Right hindlimb (tissue), 1 donor: ENCODE measurements around the gene CLCF1.
"Not testable (repeated sequence)": the region's sequence is repeated elsewhere in the genome, so short reads cannot be mapped to it uniquely, and the experiment has no call there.

Experiments used
- DNase-seq: peaks from one replicate; pipeline ENCODE4 v3.0.0-alpha.2; 2018

The CLCF1 gene

GRCh38 chr11:67408437-67409200 is 35.2 kb upstream of the CLCF1 start:
- DNase-seq: no peak

GRCh38 chr11:67407688-67408163 is 34.3 kb upstream of the CLCF1 start:
- DNase-seq: no peak

DNA sequence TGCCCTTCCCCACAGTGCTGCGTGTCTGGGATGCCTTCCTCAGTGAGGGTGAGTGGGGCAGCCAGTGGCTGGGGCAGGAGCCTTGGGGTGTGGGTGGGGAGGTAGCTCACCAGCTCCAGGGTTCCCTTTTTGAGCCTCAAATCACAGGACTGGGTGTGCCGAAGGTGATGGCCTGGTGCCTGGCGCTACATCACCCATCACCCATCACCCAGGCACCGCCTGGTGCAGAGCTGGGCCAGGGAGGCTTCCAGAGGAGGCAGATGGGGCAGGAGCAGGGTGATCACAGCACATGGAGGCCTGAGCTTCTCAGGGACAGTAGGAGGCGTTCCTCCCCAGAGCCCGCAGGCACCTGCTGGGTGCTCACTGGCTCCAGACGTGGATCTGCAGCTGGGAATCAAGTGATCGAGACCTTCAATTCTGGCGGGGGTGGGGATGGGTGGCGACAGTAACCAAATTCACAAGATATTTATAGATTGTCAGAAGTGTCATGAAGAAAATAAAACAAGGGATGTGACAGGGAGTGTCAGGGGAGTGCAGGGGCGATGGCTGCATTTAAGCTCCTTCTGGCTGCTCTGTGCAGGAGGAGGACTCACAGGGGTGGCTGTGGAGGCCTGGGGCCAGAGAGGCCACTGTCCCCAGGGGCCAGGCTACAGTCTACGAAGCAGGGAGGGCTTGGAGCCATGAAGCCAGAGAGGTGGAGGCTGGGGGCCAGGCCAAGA is 33.7 kb upstream of the CLCF1 start:
- DNase-seq: no peak

GRCh38 chr11:67406420-67406968 is 33.1 kb upstream of the CLCF1 start:
- no peak for DNase-seq

DNA sequence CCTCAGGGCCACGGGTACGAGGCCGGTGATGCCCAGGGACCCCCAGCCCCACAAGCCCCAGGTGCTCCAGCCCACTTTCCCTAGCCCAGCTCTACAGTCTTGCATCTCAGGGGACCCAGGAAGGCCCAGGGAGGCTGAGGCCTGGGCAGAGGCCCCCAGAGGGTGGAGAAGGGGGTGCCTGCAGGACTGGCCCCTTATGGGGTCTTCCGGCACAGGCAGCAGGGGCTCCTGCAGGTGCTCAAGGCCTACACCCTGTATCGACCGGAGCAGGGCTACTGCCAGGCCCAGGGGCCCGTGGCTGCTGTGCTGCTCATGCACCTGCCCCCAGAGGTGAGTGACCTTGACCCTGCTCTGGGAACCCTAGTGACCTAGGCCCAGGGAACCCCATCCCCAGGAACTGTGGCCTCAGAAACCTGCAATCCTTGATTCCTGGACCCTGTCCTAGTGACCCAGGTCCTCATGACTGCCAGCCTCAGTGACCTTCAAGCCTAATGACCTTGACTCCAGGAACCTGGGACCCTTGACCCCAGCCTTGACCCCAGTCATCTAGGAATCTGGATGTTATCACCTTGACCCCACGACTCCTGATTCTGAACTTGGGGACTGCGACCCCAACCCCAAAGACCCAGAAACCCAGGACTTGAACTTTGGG is 32.4 kb upstream of the CLCF1 start:
- DNase-seq: no peak

- no peak for DNase-seq
These were observed 31.8 kb upstream of the CLCF1 start for GRCh38 chr11:67405196-67405567.

DNA sequence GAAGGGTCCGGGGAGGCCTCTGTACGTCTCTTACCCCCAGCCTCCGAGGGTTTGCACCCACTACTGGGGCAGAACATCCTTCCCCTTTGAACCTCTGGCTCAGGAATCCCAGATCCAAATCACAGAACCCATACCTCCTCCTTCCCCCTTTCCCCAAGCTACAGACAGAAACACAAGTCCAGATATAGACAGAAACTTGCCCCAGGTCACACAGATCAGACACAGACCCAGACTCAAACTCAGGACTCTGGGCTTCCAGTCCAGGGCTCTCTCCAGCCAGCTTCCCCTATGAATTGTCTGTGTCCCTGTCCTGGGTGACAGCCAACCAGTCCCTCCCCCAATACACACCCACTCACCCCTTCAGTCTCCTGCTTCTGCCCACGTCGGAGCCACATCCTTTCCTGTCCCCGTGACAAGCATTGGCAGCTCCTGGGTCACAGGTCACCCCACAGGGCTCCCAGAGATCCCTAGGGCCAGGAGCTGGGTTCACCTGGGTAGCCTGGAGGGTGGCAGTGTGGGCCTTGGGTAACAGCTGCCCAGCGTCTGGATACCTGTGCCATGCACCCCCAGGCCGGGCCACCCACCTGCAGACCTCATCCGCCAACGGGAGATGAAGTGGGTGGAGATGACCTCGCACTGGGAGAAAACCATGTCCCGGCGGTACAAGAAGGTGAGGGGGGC is 31.3 kb upstream of the CLCF1 start:
- no peak for DNase-seq

DNA sequence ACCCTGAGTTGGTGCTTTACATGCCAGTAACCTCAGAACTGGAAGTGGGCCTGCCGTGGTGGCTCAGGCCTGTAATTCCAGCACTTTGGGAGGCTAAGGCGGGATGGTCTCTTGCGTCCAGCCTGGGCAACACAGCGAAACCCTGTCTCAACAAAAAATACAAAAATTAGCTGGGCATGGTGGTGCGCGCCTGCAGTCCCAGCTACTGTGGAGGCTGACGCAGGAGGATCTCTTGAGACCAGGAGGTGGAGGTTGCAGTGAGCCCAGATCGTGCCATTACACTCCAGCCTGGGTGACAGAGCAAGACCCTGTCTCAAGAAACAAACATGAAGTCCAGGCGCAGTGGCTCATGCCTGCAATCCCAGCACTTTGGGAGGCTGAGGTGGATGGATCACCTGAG is 29.7 kb upstream of the CLCF1 start:
- DNase-seq: not testable (repeated sequence)

GRCh38 chr11:67402192-67402839 is 28.9 kb upstream of the CLCF1 start:
- DNase-seq: not testable (repeated sequence)

DNA sequence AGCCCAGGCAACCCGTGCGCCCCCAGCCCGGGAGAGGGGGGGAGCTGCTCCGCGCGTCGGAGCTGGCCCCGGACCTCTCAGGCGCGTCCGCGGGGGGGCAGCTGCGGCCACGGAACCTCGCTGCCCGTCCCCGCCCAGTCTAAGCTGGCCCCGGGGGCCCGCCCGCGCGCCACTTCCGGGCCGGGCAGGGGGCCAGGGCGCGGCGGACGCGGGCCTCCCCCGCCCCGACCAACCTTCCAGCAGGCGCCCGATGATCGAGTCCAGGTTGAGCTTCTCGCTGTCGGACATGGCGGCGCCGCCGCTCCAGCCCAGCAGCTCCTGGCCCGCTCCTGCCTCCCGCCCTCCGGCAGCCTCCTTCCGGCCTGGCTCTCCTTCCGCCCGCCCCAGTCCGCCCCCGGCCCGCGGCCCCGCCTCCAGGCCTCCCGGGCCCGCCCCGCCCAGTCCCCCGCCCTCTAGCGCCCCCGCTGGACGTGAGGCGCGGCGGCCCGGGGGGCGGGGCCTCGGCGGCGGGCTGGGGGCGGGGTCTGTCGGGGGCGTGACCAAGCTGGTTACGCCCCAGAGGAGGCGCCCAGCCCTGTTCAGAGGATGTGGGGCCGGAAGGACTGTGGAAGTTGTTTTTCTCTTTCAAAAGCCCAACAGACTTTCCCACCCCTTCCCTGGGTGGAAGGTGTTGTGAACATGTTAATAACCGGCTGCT is 28.2 kb upstream of the CLCF1 start, which contains the start of gene PPP1CA:
TSS of gene PPP1CA (minus strand) at position 364 of the 697 bp plus-strand sequence. CDS start at position 288, 76 bp downstream.
- DNase-seq: peak; percentile 96

- no peak for DNase-seq
These were observed 27.6 kb upstream of the CLCF1 start for GRCh38 chr11:67400942-67401494.

GRCh38 chr11:67400251-67400941 is 27.0 kb upstream of the CLCF1 start:
- DNase-seq: no peak

- no peak for DNase-seq
These were observed 25.5 kb upstream of the CLCF1 start for GRCh38 chr11:67398661-67399563.

- DNase-seq: no peak
These were observed 24.7 kb upstream of the CLCF1 start for GRCh38 chr11:67397986-67398660.

GRCh38 chr11:67397536-67397935 is 24.1 kb upstream of the CLCF1 start:
- no peak for DNase-seq

DNA sequence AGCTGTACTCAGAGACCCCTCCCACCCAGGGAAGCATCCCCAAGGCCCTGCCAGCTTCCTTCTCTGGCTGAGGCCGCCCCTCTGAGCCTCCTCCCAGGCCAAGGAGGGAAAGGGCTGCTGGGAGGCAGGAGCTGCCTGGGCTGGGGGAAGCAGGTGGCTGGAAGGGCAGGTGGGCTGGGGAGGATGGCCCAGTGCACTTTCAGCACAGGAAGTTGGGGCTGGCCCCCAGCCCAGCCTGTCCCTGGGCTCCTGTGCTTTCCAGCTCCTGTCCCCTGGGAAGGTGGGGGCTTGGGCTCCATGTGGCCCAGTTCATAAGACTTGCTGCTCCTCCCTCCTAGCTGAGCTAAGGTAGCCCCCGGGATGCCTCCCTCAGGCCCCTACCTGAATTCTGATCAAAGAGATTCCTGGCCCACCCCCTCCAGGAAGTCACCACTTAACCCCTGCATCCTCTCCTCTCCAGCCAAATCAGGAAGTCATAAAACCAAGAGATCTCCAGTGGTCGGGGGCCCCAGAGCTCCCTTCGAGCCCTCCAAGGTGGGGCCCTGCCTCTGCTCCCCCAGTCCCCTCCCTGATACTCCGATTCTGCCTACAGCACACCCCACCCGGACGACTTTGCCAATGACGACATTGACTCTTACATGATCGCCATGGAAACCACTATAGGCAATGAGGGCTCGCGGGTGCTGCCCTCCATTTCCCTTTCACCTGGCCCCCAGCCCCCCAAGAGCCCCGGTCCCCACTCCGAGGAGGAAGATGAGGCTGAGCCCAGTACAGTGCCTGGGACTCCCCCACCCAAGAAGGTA is 23.4 kb upstream of the CLCF1 start:
- no peak for DNase-seq

- DNase-seq: no peak
These were observed 22.8 kb upstream of the CLCF1 start for GRCh38 chr11:67396259-67396581.
